Measurements from ENCODE around the gene GRK5. TPM values are rescaled to one million over a fixed set of nuclear protein-coding genes. Genes with fewer than 3 reads are reported as not detected.

GRK5 gene
- total RNA-seq, 1 experiment from 2014 or later: 4.5 TPM

GRCh38 chr10:119396008-119396708 is 188.8 kb downstream of the GRK5 start:
- Histone ChIP-seq H3K36me3 (ENCODE audit: low read depth, low read length) (no peaks in the 10 kb centered on the region), H3K4me1 (ENCODE audit: insufficient read depth, low read length) (no peaks in the 10 kb centered on the region), H3F3A (ENCODE audit: low read length, unreplicated experiment) (no peaks in the 10 kb centered on the region), H3K79me2 (ENCODE audit: low read length) (no peaks in the 10 kb centered on the region), H3K4me2 (ENCODE audit: low read length) (no peak overlapping the region), H3K9me2 (replicated peaks; ENCODE audit: low read length) (no peaks in the 10 kb centered on the region), H3K4me3 (ENCODE audit: low read length) (no peak overlapping the region), H4K20me1 (ENCODE audit: low read length) (no peaks in the 10 kb centered on the region), H3K27me3 (ENCODE audit: low read length) (no peaks in the 10 kb centered on the region), H3K9me3 (ENCODE audit: low read length) (no peaks in the 10 kb centered on the region), H2AFZ (ENCODE audit: low read length) (no peak overlapping the region), H3K9ac (ENCODE audit: low read length) (no peak overlapping the region), H3K27ac (ENCODE audit: low read length) (no peak overlapping the region)
- DNase-seq (no peak), ATAC-seq (no peak)
- ChIA-PET POLR2A (ENCODE audit: unreplicated experiment) (no interaction called here), CTCF (no interaction called here)
- intact Hi-C loops (cut with micrococcal nuclease): no loop called here
- no peak for TF ChIP-seq EZH2phosphoT487 (IDR thresholded peaks at IDR 0.05; ENCODE audit: borderline replicate concordance, low read length)
- no peak for TF ChIP-seq EZH2 (IDR thresholded peaks at IDR 0.05; ENCODE audit: low read length, unreplicated experiment)
- TF ChIP-seq CTCF (conservative IDR thresholded peaks at IDR 0.05; ENCODE audit: low read depth, low read length): no peak
- no TSS peak for BruUV-seq (replicated peaks)

GRCh38 chr10:119396709-119397071 is 189.3 kb downstream of the GRK5 start:
- Histone ChIP-seq H3K36me3 (ENCODE audit: low read depth, low read length) (no peaks in the 10 kb centered on the region), H3K4me3 (ENCODE audit: low read length) (no peak overlapping the region), H3K4me1 (ENCODE audit: insufficient read depth, low read length) (peaks cover 5% of the 10 kb centered on the region; the same call in 1 of the 2 replicates), H3K4me2 (ENCODE audit: low read length) (no peak overlapping the region), H3K79me2 (ENCODE audit: low read length) (no peaks in the 10 kb centered on the region), H3K9ac (ENCODE audit: low read length) (no peak overlapping the region), H3F3A (ENCODE audit: low read length, unreplicated experiment) (no peaks in the 10 kb centered on the region), H3K9me2 (replicated peaks; ENCODE audit: low read length) (no peaks in the 10 kb centered on the region), H4K20me1 (ENCODE audit: low read length) (no peaks in the 10 kb centered on the region), H3K27ac (ENCODE audit: low read length) (no peak overlapping the region), H3K27me3 (ENCODE audit: low read length) (no peaks in the 10 kb centered on the region), H3K9me3 (ENCODE audit: low read length) (no peaks in the 10 kb centered on the region), H2AFZ (ENCODE audit: low read length) (no peak overlapping the region)
- BruUV-seq (replicated peaks): no TSS peak
- TF ChIP-seq EZH2 (IDR thresholded peaks at IDR 0.05; ENCODE audit: low read length, unreplicated experiment): no peak
- no peak for TF ChIP-seq CTCF (conservative IDR thresholded peaks at IDR 0.05; ENCODE audit: low read depth, low read length)
- no peak for TF ChIP-seq EZH2phosphoT487 (IDR thresholded peaks at IDR 0.05; ENCODE audit: borderline replicate concordance, low read length)
- ChIA-PET CTCF (no interaction called here), POLR2A (ENCODE audit: unreplicated experiment) (no interaction called here)
- no peak for ATAC-seq
- no peak for DNase-seq
- intact Hi-C loops (cut with micrococcal nuclease): no loop called here

- H3K4me2 ChIP-seq (ENCODE audit: low read length): no peak overlapping the region
- peaks cover 9% of the 10 kb centered on the region; the same call in 1 of the 2 replicates for H3K4me1 ChIP-seq (ENCODE audit: insufficient read depth, low read length)
- no peak overlapping the region for H2AFZ ChIP-seq (ENCODE audit: low read length)
- no peaks in the 10 kb centered on the region for H3K79me2 ChIP-seq (ENCODE audit: low read length)
- BruUV-seq (replicated peaks): no TSS peak
- H3K9me2 ChIP-seq (replicated peaks; ENCODE audit: low read length): no peaks in the 10 kb centered on the region
- ATAC-seq (no peak), DNase-seq (no peak)
- intact Hi-C loops (cut with micrococcal nuclease): no loop called here
- no peak for TF ChIP-seq EZH2phosphoT487 (IDR thresholded peaks at IDR 0.05; ENCODE audit: borderline replicate concordance, low read length)
- TF ChIP-seq CTCF (conservative IDR thresholded peaks at IDR 0.05; ENCODE audit: low read depth, low read length): no peak
- H3K9ac ChIP-seq (ENCODE audit: low read length): no peak overlapping the region
- CTCF ChIA-PET: no interaction called here
- H3K27me3 ChIP-seq (ENCODE audit: low read length): no peaks in the 10 kb centered on the region
- POLR2A ChIA-PET (ENCODE audit: unreplicated experiment): no interaction called here
- no peak overlapping the region for H3K4me3 ChIP-seq (ENCODE audit: low read length)
- H3K36me3 ChIP-seq (ENCODE audit: low read depth, low read length): no peaks in the 10 kb centered on the region
- H3K27ac ChIP-seq (ENCODE audit: low read length): no peak overlapping the region
- no peaks in the 10 kb centered on the region for H4K20me1 ChIP-seq (ENCODE audit: low read length)
- no peaks in the 10 kb centered on the region for H3K9me3 ChIP-seq (ENCODE audit: low read length)
- no peaks in the 10 kb centered on the region for H3F3A ChIP-seq (ENCODE audit: low read length, unreplicated experiment)
Observed at GRCh38 chr10:119397416-119397815, 190.0 kb downstream of the GRK5 start.
